ENCODE data around the gene LRP3.

LRP3 gene

GRCh38 chr19:33176670-33177416 lies 17.3 kb upstream of the LRP3 start:
- Histone ChIP-seq H3K79me2 (ENCODE audit: insufficient read depth, low read depth) (no peaks in the 10 kb centered on the region), H3K27me3 (ENCODE audit: insufficient read depth, low read depth) (no peaks in the 10 kb centered on the region), H3K4me1 (ENCODE audit: low read depth, poor library complexity, severe bottlenecking) (peaks cover 12% of the 10 kb centered on the region), H3K27ac (peak overlapping the region; percentile 53), H3K36me3 (ENCODE audit: insufficient read depth) (no peaks in the 10 kb centered on the region), H3K4me2 (peak overlapping the region; percentile 95), H3K4me3 (IDR thresholded peaks at IDR 0.05; ENCODE audit: insufficient read depth, low read depth, low read length) (peak overlapping the region; percentile 71), H3K9ac (peak overlapping the region; percentile 85), H4K20me1 (ENCODE audit: insufficient read depth) (no peaks in the 10 kb centered on the region), H2AFZ (ENCODE audit: low read depth) (peak overlapping the region; percentile 82)
- TF ChIP-seq, protein P1, sequence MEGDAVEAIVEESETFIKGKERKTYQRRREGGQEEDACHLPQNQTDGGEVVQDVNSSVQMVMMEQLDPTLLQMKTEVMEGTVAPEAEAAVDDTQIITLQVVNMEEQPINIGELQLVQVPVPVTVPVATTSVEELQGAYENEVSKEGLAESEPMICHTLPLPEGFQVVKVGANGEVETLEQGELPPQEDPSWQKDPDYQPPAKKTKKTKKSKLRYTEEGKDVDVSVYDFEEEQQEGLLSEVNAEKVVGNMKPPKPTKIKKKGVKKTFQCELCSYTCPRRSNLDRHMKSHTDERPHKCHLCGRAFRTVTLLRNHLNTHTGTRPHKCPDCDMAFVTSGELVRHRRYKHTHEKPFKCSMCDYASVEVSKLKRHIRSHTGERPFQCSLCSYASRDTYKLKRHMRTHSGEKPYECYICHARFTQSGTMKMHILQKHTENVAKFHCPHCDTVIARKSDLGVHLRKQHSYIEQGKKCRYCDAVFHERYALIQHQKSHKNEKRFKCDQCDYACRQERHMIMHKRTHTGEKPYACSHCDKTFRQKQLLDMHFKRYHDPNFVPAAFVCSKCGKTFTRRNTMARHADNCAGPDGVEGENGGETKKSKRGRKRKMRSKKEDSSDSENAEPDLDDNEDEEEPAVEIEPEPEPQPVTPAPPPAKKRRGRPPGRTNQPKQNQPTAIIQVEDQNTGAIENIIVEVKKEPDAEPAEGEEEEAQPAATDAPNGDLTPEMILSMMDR (conservative IDR thresholded peaks at IDR 0.05; ENCODE audit: low read depth, low read length) = no peak

DNA sequence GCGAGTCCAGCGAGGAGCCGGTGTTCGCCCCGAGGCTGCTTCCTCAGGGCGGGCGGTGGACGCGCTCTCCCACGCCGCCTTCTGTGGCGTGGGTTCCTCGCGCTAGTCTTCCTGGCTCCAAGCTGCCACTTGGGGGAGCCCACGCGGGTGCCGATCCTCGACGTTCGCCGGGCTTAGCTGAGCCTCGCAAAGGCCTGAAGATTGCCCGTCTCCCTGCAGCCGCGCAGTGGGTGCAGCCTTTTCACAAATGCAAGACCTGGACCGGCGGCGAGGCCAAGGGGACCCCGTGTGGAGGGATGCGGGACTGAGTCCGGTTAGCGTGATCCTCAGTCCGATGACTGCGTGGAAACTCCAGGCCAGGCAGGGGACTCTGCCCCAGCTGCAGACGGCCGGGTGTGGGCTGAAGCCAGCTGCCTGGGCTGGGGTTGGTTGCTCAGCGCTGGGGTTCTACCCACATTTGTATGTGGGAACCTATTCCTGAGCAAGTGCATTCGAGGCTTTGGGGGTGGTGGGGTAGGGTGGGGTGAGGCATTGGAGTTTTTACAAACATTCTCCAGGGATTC lies 16.6 kb upstream of the LRP3 start:
- Histone ChIP-seq H3K9ac (peak overlapping the region; percentile 34; the same call in 1 of the 2 replicates), H2AFZ (ENCODE audit: low read depth) (peak overlapping the region; percentile 56; the same call in 1 of the 2 replicates), H4K20me1 (ENCODE audit: insufficient read depth) (no peaks in the 10 kb centered on the region), H3K36me3 (ENCODE audit: insufficient read depth) (no peaks in the 10 kb centered on the region), H3K79me2 (ENCODE audit: insufficient read depth, low read depth) (no peaks in the 10 kb centered on the region), H3K27ac (peak overlapping the region; percentile 45), H3K4me2 (peak overlapping the region; percentile 95), H3K27me3 (ENCODE audit: insufficient read depth, low read depth) (no peaks in the 10 kb centered on the region), H3K4me3 (IDR thresholded peaks at IDR 0.05; ENCODE audit: insufficient read depth, low read depth, low read length) (no peak overlapping the region), H3K4me1 (ENCODE audit: low read depth, poor library complexity, severe bottlenecking) (peaks cover 12% of the 10 kb centered on the region)
- TF ChIP-seq, protein P1 (conservative IDR thresholded peaks at IDR 0.05; ENCODE audit: low read depth, low read length) = peak; percentile 39

DNA sequence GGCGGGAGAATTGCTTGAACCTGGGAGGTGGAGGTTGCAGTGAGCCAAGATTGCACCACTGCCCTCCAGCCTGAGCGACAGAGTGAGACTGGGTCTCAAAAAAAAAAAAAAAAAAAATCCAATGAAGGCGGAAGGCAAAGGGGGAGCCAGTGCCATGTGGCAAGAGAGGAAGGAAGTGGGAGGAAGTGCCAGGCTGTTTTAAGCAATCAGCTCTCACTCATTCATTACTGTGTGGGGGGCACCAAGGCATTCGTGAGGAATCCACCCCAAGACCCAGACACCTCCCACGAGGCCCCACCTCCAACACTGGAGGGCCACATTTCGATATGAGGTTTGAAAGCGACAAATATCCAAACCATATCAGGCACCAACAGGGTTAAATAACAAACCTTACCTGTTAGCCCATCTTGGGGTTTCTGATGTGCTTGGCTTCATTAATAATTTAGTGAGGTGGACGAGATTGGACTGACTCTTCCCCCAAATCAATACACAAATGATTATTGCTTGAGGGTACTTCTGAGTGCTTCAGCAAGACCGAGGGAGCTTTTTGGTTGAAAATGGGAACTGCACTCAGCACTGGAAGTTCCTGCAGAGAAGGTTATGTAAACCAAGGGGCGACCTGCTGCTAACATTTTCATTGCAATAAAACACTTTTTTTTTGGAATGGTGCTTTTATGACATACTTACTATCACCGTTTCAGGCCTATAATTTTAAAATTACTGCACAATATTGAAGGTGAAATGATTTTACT lies 7.5 kb upstream of the LRP3 start:
- H3K27ac ChIP-seq = no peak overlapping the region
- H3K36me3 ChIP-seq (ENCODE audit: insufficient read depth) = no peaks in the 10 kb centered on the region
- no peaks in the 10 kb centered on the region for H4K20me1 ChIP-seq (ENCODE audit: insufficient read depth)
- no peak overlapping the region for H3K4me3 ChIP-seq (IDR thresholded peaks at IDR 0.05; ENCODE audit: insufficient read depth, low read depth, low read length)
- H3K79me2 ChIP-seq (ENCODE audit: insufficient read depth, low read depth) = no peaks in the 10 kb centered on the region
- no peak overlapping the region for H3K4me2 ChIP-seq
- H3K27me3 ChIP-seq (ENCODE audit: insufficient read depth, low read depth) = no peaks in the 10 kb centered on the region
- H2AFZ ChIP-seq (ENCODE audit: low read depth) = no peak overlapping the region
- H3K4me1 ChIP-seq (ENCODE audit: low read depth, poor library complexity, severe bottlenecking) = no peaks in the 10 kb centered on the region
- TF ChIP-seq, protein P1 (conservative IDR thresholded peaks at IDR 0.05; ENCODE audit: low read depth, low read length) = no peak
- H3K9ac ChIP-seq = no peak overlapping the region

GRCh38 chr19:33187183-33187540 lies 7.0 kb upstream of the LRP3 start:
- Histone ChIP-seq H3K4me3 (IDR thresholded peaks at IDR 0.05; ENCODE audit: insufficient read depth, low read depth, low read length) (no peak overlapping the region), H3K9ac (no peak overlapping the region), H3K27me3 (ENCODE audit: insufficient read depth, low read depth) (no peaks in the 10 kb centered on the region), H3K4me1 (ENCODE audit: low read depth, poor library complexity, severe bottlenecking) (no peaks in the 10 kb centered on the region), H3K36me3 (ENCODE audit: insufficient read depth) (no peaks in the 10 kb centered on the region), H3K27ac (no peak overlapping the region), H3K79me2 (ENCODE audit: insufficient read depth, low read depth) (no peaks in the 10 kb centered on the region), H3K4me2 (no peak overlapping the region), H4K20me1 (ENCODE audit: insufficient read depth) (no peaks in the 10 kb centered on the region), H2AFZ (ENCODE audit: low read depth) (no peak overlapping the region)
- TF ChIP-seq, protein P1 (conservative IDR thresholded peaks at IDR 0.05; ENCODE audit: low read depth, low read length) = no peak
